A549 treated with AZD2906 at 1 μM for 4 hours (cell line): Measurements from ENCODE around the gene ECI2. TPM values are rescaled to one million over a fixed set of nuclear protein-coding genes. Genes with fewer than 3 reads are reported as not detected.

Source experiments
- total RNA-seq: library from RNA; stranded (reverse); fragments of 200-300 nt; extraction: Qiagen RNA extraction; gene quantifications from 5 replicates; pipeline ENCODE4 v1.2.3, GENCODE V29; 2022

Gene ECI2
- 42.9 to 60.1 TPM (median 44.0 TPM) in 5 replicates for total RNA-seq

GRCh38 chr6:4134841-4135664 is at the start of gene ECI2:
TSS of gene ECI2 (minus strand) at chr6:4135575. CDS start at chr6:4135560, 15 bp downstream.

GRCh38 chr6:4078691-4079471 is 56.5 kb downstream of the ECI2 start, which contains the start of gene FAM217A:
TSS of gene FAM217A (minus strand) at chr6:4079137. CDS start at chr6:4077414, 1,723 bp downstream.

Other genes with a start within 250 kb of the ECI2 start
- gene FAM217A, start 56.4 kb downstream of the ECI2 start, total RNA-seq: not detected in 5 replicates